ENCODE results near the gene MAPT.

MAPT gene

DNA sequence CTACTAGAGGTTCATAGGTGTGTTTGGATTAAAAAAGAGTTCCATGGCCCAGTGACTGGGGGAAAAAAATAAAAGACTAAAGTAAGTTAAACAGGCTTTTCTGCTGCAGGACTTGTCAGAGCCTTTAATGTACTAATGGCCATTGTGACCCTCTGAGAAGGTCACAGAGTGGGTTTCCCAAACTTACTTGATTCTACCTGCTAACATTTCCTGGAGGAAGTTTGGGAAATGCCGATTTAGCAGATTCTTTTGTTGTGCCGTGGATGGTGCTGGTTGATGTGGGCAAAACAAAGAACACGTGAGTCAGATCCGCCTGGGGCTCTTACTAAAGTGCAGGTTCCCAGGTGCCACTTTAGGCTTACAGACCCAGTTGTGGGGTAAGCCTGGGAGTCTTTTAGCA is 91.1 kb downstream of the MAPT start:
- H3K79me2 ChIP-seq (ENCODE audit: low read length) = no peaks in the 10 kb centered on the region

DNA sequence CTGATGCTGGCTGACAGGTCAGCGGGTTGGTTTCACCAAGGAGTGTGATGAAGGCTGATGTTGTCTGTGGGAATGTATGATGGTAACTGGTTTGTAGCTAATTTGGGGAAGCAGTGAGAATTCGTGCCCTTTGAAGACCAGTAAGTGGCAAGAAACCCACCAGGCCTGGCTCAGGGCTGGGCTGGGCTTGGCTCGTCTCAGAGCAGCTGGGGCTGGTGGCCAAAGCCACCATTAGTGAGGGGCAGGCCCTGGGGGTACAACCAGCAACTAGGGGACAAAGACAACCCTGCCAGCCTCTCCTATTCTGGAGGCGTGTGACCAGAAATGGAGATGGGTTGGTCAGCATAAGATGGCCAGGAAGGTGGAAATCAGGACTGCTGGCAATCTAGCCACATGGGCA is 91.7 kb downstream of the MAPT start:
- Histone ChIP-seq H3K9ac (ENCODE audit: low read length) (no peak overlapping the region), H3K27ac (ENCODE audit: low read length) (no peak overlapping the region), H3F3A (ENCODE audit: insufficient read depth, low read length) (no peaks in the 10 kb centered on the region), H3K9me3 (replicated peaks; ENCODE audit: insufficient read depth, low read length) (no peaks in the 10 kb centered on the region), H3K9me2 (replicated peaks; ENCODE audit: insufficient read depth, low read length) (no peaks in the 10 kb centered on the region), H3K27me3 (replicated peaks; ENCODE audit: insufficient read depth, low read length) (no peaks in the 10 kb centered on the region), H3K4me3 (ENCODE audit: low read length) (no peak overlapping the region), H3K79me2 (ENCODE audit: low read length) (no peaks in the 10 kb centered on the region), H3K4me2 (ENCODE audit: low read depth, low read length) (no peak overlapping the region), H3K4me1 (ENCODE audit: low read length) (no peaks in the 10 kb centered on the region), H3K36me3 (replicated peaks; ENCODE audit: insufficient read depth, low read length) (no peaks in the 10 kb centered on the region), H2AFZ (ENCODE audit: low read length) (no peak overlapping the region), H4K20me1 (ENCODE audit: insufficient read depth, low read length) (no peaks in the 10 kb centered on the region)
- TF ChIP-seq, protein P1, sequence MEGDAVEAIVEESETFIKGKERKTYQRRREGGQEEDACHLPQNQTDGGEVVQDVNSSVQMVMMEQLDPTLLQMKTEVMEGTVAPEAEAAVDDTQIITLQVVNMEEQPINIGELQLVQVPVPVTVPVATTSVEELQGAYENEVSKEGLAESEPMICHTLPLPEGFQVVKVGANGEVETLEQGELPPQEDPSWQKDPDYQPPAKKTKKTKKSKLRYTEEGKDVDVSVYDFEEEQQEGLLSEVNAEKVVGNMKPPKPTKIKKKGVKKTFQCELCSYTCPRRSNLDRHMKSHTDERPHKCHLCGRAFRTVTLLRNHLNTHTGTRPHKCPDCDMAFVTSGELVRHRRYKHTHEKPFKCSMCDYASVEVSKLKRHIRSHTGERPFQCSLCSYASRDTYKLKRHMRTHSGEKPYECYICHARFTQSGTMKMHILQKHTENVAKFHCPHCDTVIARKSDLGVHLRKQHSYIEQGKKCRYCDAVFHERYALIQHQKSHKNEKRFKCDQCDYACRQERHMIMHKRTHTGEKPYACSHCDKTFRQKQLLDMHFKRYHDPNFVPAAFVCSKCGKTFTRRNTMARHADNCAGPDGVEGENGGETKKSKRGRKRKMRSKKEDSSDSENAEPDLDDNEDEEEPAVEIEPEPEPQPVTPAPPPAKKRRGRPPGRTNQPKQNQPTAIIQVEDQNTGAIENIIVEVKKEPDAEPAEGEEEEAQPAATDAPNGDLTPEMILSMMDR (IDR thresholded peaks at IDR 0.05; ENCODE audit: low read length) = no peak
- TF ChIP-seq EZH2phosphoT487 (IDR thresholded peaks at IDR 0.05; ENCODE audit: low read length) = no peak
- TF ChIP-seq EZH2 (optimal IDR thresholded peaks at IDR 0.05; ENCODE audit: low read depth, low read length) = no peak
- no peak for DNase-seq

More for the DNA sequence above, 91.1 kb downstream of the MAPT start:
- Histone ChIP-seq H3K4me3 (ENCODE audit: low read length) (no peak overlapping the region), H3K9ac (ENCODE audit: low read length) (no peak overlapping the region), H3F3A (ENCODE audit: insufficient read depth, low read length) (no peaks in the 10 kb centered on the region), H4K20me1 (ENCODE audit: insufficient read depth, low read length) (no peaks in the 10 kb centered on the region), H3K9me2 (replicated peaks; ENCODE audit: insufficient read depth, low read length) (no peaks in the 10 kb centered on the region), H3K4me1 (ENCODE audit: low read length) (no peaks in the 10 kb centered on the region), H2AFZ (ENCODE audit: low read length) (no peak overlapping the region), H3K36me3 (replicated peaks; ENCODE audit: insufficient read depth, low read length) (no peaks in the 10 kb centered on the region), H3K9me3 (replicated peaks; ENCODE audit: insufficient read depth, low read length) (no peaks in the 10 kb centered on the region), H3K27ac (ENCODE audit: low read length) (no peak overlapping the region), H3K27me3 (replicated peaks; ENCODE audit: insufficient read depth, low read length) (no peaks in the 10 kb centered on the region), H3K4me2 (ENCODE audit: low read depth, low read length) (no peak overlapping the region)
- DNase-seq = no peak
- TF ChIP-seq, protein P1 (IDR thresholded peaks at IDR 0.05; ENCODE audit: low read length) = no peak
- TF ChIP-seq EZH2phosphoT487 (IDR thresholded peaks at IDR 0.05; ENCODE audit: low read length) = no peak
- TF ChIP-seq EZH2 (optimal IDR thresholded peaks at IDR 0.05; ENCODE audit: low read depth, low read length) = no peak

DNA sequence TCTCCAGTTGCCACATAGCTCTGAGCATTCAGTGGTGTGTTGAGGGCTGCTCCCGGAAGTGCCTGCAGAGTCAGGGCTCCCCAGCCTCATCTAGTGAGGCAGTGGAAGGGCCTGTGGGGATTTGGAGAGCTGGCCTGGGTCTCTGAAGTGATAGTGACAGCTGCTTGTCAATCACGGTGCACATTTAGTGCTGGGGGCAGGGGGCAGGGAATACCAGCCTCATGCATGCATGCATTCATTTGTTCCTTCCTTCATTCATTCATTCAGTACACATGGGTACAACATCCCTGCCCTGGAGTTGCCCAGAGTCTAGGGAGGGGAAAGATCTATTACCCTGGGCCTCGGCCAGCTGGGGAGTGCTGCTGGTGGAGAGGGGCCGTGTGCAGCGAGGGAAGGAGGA is 93.4 kb downstream of the MAPT start:
- H3K4me1 ChIP-seq (ENCODE audit: low read length) = no peaks in the 10 kb centered on the region
- H3K79me2 ChIP-seq (ENCODE audit: low read length) = no peaks in the 10 kb centered on the region
- H3K4me3 ChIP-seq (ENCODE audit: low read length) = no peak overlapping the region
- H3K27ac ChIP-seq (ENCODE audit: low read length) = no peak overlapping the region
- no peaks in the 10 kb centered on the region for H3F3A ChIP-seq (ENCODE audit: insufficient read depth, low read length)
- no peak overlapping the region for H3K9ac ChIP-seq (ENCODE audit: low read length)
- no peak overlapping the region for H2AFZ ChIP-seq (ENCODE audit: low read length)
- no peaks in the 10 kb centered on the region for H3K9me3 ChIP-seq (replicated peaks; ENCODE audit: insufficient read depth, low read length)
- no peak for TF ChIP-seq EZH2 (optimal IDR thresholded peaks at IDR 0.05; ENCODE audit: low read depth, low read length)
- no peak for TF ChIP-seq EZH2phosphoT487 (IDR thresholded peaks at IDR 0.05; ENCODE audit: low read length)
- TF ChIP-seq, protein P1 (IDR thresholded peaks at IDR 0.05; ENCODE audit: low read length) = no peak
- H4K20me1 ChIP-seq (ENCODE audit: insufficient read depth, low read length) = no peaks in the 10 kb centered on the region
- no peak for DNase-seq
- no peaks in the 10 kb centered on the region for H3K36me3 ChIP-seq (replicated peaks; ENCODE audit: insufficient read depth, low read length)
- H3K9me2 ChIP-seq (replicated peaks; ENCODE audit: insufficient read depth, low read length) = no peaks in the 10 kb centered on the region
- H3K4me2 ChIP-seq (ENCODE audit: low read depth, low read length) = no peak overlapping the region
- H3K27me3 ChIP-seq (replicated peaks; ENCODE audit: insufficient read depth, low read length) = no peaks in the 10 kb centered on the region
